HG03060 (cell line): ENCODE data around the gene CYLD.

Experiments used
- ATAC-seq: cut with Tn5 transposase; IDR thresholded peaks from one replicate; pipeline ENCODE4 v1.9.1; 2021; ENCODE audit warnings: low read depth, moderate number of reproducible peaks; ENCODE audit not compliant: unreplicated experiment

The CYLD gene

GRCh38 chr16:50741781-50742575 lies at the start of gene CYLD:
Gene CYLD (plus strand): TSS chr16:50742086. CDS start chr16:50749699, 7,613 bp downstream.
- ATAC-seq, result peak; percentile 90

- no peak for ATAC-seq
These were observed 49.3 kb upstream of the CYLD start for GRCh38 chr16:50692644-50692998.

GRCh38 chr16:50692999-50693781 lies 48.7 kb upstream of the CYLD start, which contains the start of gene NOD2:
Gene NOD2 (plus strand): TSS chr16:50693606. CDS start chr16:50699496, 5,890 bp downstream.
- ATAC-seq, result no peak

GRCh38 chr16:50694206-50694605 lies 47.7 kb upstream of the CYLD start:
- ATAC-seq, result no peak

- ATAC-seq, result no peak
These were observed 46.6 kb upstream of the CYLD start for GRCh38 chr16:50695017-50696000.

- ATAC-seq, result no peak
These were observed 45.8 kb upstream of the CYLD start for GRCh38 chr16:50696126-50696525.

- ATAC-seq, result peak; percentile 48
These were observed 45.1 kb upstream of the CYLD start for GRCh38 chr16:50696575-50697420.

GRCh38 chr16:50697421-50697715 lies 44.5 kb upstream of the CYLD start:
- ATAC-seq, result no peak

GRCh38 chr16:50697881-50698767 lies 43.8 kb upstream of the CYLD start:
- ATAC-seq, result no peak

- no peak for ATAC-seq
These were observed 42.3 kb upstream of the CYLD start for GRCh38 chr16:50699326-50700159.

- ATAC-seq, result no peak
These were observed 39.2 kb upstream of the CYLD start for GRCh38 chr16:50702725-50703124.

GRCh38 chr16:50704245-50704644 lies 37.6 kb upstream of the CYLD start:
- no peak for ATAC-seq

GRCh38 chr16:50705436-50706110 lies 36.3 kb upstream of the CYLD start:
- no peak for ATAC-seq

GRCh38 chr16:50706250-50706649 lies 35.6 kb upstream of the CYLD start:
- no peak for ATAC-seq

- no peak for ATAC-seq
These were observed 33.4 kb upstream of the CYLD start for GRCh38 chr16:50708373-50709060.

GRCh38 chr16:50709061-50709684 lies 32.7 kb upstream of the CYLD start:
- ATAC-seq, result no peak
